Mammary epithelial cell (primary cell): ENCODE results near the gene ATP5F1E.

Source experiments
- CTCF ChIP-seq, 2 donors: IDR thresholded peaks in 1 of 2; conservative IDR thresholded peaks in 1 of 2; 2 replicates each; pipeline ENCODE4 v1.5.1; 2011 to 2012; ENCODE audit warnings: inconsistent platforms in 2 of 2, low read length in 2 of 2, mild to moderate bottlenecking in 2 of 2, control low read depth in 1 of 2, low read depth in 1 of 2; ENCODE audit not compliant: insufficient read depth in 1 of 2; ENCODE audit errors: extremely low read depth in 1 of 2
- EZH2 ChIP-seq: IDR thresholded peaks from 2 replicates; pipeline ENCODE4 v1.6.1; 2012; ENCODE audit warnings: low read length, inconsistent platforms, borderline replicate concordance

DNA sequence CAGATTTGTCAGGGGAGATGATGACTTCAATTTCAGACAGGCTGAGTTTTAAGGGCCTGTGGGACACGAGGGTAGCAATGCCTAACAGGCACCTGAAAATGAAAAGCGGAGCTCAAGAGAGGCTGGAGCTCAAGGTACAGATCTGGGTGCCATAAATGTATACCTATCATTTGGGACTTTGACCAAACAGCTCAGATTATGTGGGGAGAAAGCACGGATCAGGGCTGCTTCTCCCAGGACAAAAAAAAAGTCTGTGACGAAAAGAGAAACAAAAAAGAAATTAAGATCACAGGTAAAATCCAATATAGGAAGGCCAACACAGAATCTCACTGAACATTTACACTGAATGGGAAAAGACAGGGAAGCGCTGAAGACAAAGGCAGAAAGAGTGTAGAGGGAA lies 8.5 kb upstream of the ATP5F1E start:
- no peak for TF ChIP-seq CTCF (conservative IDR thresholded peaks at IDR 0.05 in 1 of 2, IDR thresholded peaks at IDR 0.05 in 1 of 2; ENCODE audit: extremely low read depth in 1 of 2, insufficient read depth in 1 of 2, low read depth in 1 of 2, low read length in 2 of 2)
- TF ChIP-seq EZH2 = no peak
